HG02870 (cell line): Measurements from ENCODE around the gene PLXNA2.

ENCODE experiments used
- ATAC-seq: cut with Tn5 transposase; IDR thresholded peaks from one replicate; pipeline ENCODE4 v1.9.1; 2021; ENCODE audit warnings: mild to moderate bottlenecking, moderate library complexity; ENCODE audit not compliant: unreplicated experiment

PLXNA2 gene

GRCh38 chr1:208052926-208053407, 191.2 kb downstream of the PLXNA2 start:
- ATAC-seq: no peak

GRCh38 chr1:208052135-208052534, 192.0 kb downstream of the PLXNA2 start:
- no peak for ATAC-seq

GRCh38 chr1:208051651-208052050, 192.5 kb downstream of the PLXNA2 start:
- no peak for ATAC-seq

GRCh38 chr1:208048904-208049303, 195.3 kb downstream of the PLXNA2 start:
- no peak for ATAC-seq

- no peak for ATAC-seq
Observed at GRCh38 chr1:208047975-208048374, 196.2 kb downstream of the PLXNA2 start.

- no peak for ATAC-seq
Observed at GRCh38 chr1:208047476-208047934, 196.7 kb downstream of the PLXNA2 start.

- ATAC-seq: no peak
Observed at GRCh38 chr1:208045463-208046260, 198.5 kb downstream of the PLXNA2 start.

GRCh38 chr1:208044589-208045462, 199.4 kb downstream of the PLXNA2 start:
- no peak for ATAC-seq

- no peak for ATAC-seq
Observed at GRCh38 chr1:208043691-208044181, 200.4 kb downstream of the PLXNA2 start.

- ATAC-seq: no peak
Observed at GRCh38 chr1:208042868-208043267, 201.3 kb downstream of the PLXNA2 start.

- ATAC-seq: no peak
Observed at GRCh38 chr1:208042041-208042615, 202.1 kb downstream of the PLXNA2 start.

- ATAC-seq: no peak
Observed at GRCh38 chr1:208041505-208041904, 202.7 kb downstream of the PLXNA2 start.

- no peak for ATAC-seq
Observed at GRCh38 chr1:208040821-208041297, 203.3 kb downstream of the PLXNA2 start.

GRCh38 chr1:208039536-208040332, 204.4 kb downstream of the PLXNA2 start:
- ATAC-seq: no peak

GRCh38 chr1:208038303-208038702, 205.9 kb downstream of the PLXNA2 start:
- no peak for ATAC-seq

GRCh38 chr1:208036918-208037766, 207.0 kb downstream of the PLXNA2 start:
- no peak for ATAC-seq

- ATAC-seq: no peak
Observed at GRCh38 chr1:208036106-208036808, 207.9 kb downstream of the PLXNA2 start.

- ATAC-seq: no peak
Observed at GRCh38 chr1:208034135-208034534, 210.0 kb downstream of the PLXNA2 start.

GRCh38 chr1:208033236-208033635, 210.9 kb downstream of the PLXNA2 start:
- ATAC-seq: no peak
